Panc1 (cell line): Measurements from ENCODE around the gene GRID2IP. TPM values are rescaled to one million over a fixed set of nuclear protein-coding genes. Genes with fewer than 3 reads are reported as not detected.
"Not testable (repeated sequence)": the region's sequence is repeated elsewhere in the genome, so short reads cannot be mapped to it uniquely, and the experiment has no call there.

Experiments used
- ATAC-seq: fragments of 200-7000 bp; cut with Tn5 transposase; 2 replicates; pipeline ENCODE4 v1.9.1; 2020; ENCODE audit warnings: mild to moderate bottlenecking, moderate library complexity
- BruUV-seq: library from RNA; stranded (reverse); fragments of 400-500 nt; replicated peaks from 2 replicates; lab custom pipeline; 2021; lab: Mats Ljungman, UMichigan
- CTCF ChIA-PET: fragments of 300-600 bp; sonication (Branson Sonifier 250); formaldehyde crosslinking; loops from one replicate; lab custom pipeline; 2022; ENCODE audit warnings: antibody characterized with exemption; lab: Charles Lee
- POLR2A ChIA-PET: fragments of 300-600 bp; sonication (Branson Sonifier 250); formaldehyde crosslinking; loops from one replicate; lab custom pipeline; 2022; ENCODE audit warnings: antibody characterized with exemption; lab: Charles Lee
- DNase-seq: peaks from one replicate; pipeline ENCODE4 v3.0.0-alpha.2; 2010; ENCODE audit warnings: low read depth, low spot score
- H3K27ac ChIP-seq: 2 replicates; pipeline ENCODE4 v1.5.1; 2011; ENCODE audit warnings: mild to moderate bottlenecking, low read length, inconsistent platforms
- H3K27me3 ChIP-seq: fragments of 200-500 bp; sonication (Bioruptor generic); 2 replicates; pipeline ENCODE4 v1.6.0; 2014; ENCODE audit warnings: low read length, inconsistent platforms; ENCODE audit not compliant: control insufficient read depth, insufficient read depth
- H3K36me3 ChIP-seq: fragments of 200-500 bp; sonication (Bioruptor generic); 2 replicates; pipeline ENCODE4 v1.5.1; 2014; ENCODE audit warnings: inconsistent platforms, mild to moderate bottlenecking, low read length, moderate library complexity; ENCODE audit not compliant: control insufficient read depth, insufficient read depth
- H3K4me1 ChIP-seq: 2 replicates; pipeline ENCODE4 v1.5.1; 2011; ENCODE audit warnings: inconsistent platforms, mild to moderate bottlenecking, low read length, moderate library complexity; ENCODE audit not compliant: control insufficient read depth, insufficient read depth
- H3K4me3 ChIP-seq, 2 experiments: 2 replicates each; pipeline ENCODE4 v1.5.1; 2011 to 2012; ENCODE audit warnings: low read depth in 2 of 2, low read length in 2 of 2, mild to moderate bottlenecking in 2 of 2, inconsistent platforms in 1 of 2, moderate library complexity in 1 of 2
- H3K9me3 ChIP-seq: fragments of 200-500 bp; sonication (Bioruptor generic); 2 replicates; pipeline ENCODE4 v1.5.1; 2014; ENCODE audit warnings: low read depth, mild to moderate bottlenecking, inconsistent platforms, low read length, moderate library complexity; ENCODE audit not compliant: control insufficient read depth, insufficient read depth
- CTCF ChIP-seq: fragments of 450-650 bp; IDR thresholded peaks from 2 replicates; pipeline ENCODE4 v1.5.1; 2017; ENCODE audit warnings: mild to moderate bottlenecking
- POLR2AphosphoS5 ChIP-seq: IDR thresholded peaks from 2 replicates; pipeline ENCODE4 v1.6.1; 2012; ENCODE audit warnings: mild to moderate bottlenecking, low read depth, low read length, moderate library complexity
- REST ChIP-seq, 2 experiments: IDR thresholded peaks; 2 replicates each; pipeline ENCODE4 v1.6.1; 2011 to 2012; ENCODE audit warnings: low read depth in 2 of 2, control low read depth in 1 of 2, low read length in 1 of 2, mild to moderate bottlenecking in 1 of 2, moderate library complexity in 1 of 2; ENCODE audit not compliant: insufficient read depth in 1 of 2
- SIN3A ChIP-seq: IDR thresholded peaks from 2 replicates; pipeline ENCODE4 v1.6.1; 2012; ENCODE audit warnings: low read depth, mild to moderate bottlenecking, low read length, moderate library complexity, borderline replicate concordance; ENCODE audit not compliant: insufficient read depth
- TCF7L2 ChIP-seq: IDR thresholded peaks from 2 replicates; pipeline ENCODE4 v1.6.1; 2011; ENCODE audit warnings: mild to moderate bottlenecking, low read depth, low read length, inconsistent platforms
- in situ Hi-C: cut with HindIII; loops from 2 replicates; pipeline ENCODE4 v1.10.0; 2016; ENCODE audit warnings: low sequenced_read_pairs, low pct_unique_long_range_greater_than_20kb
- intact Hi-C: fragments of 100-400 bp; cut with micrococcal nuclease; formaldehyde crosslinking; loops from one replicate; pipeline ENCODE4 v1.10.0; 2022; ENCODE audit not compliant: unreplicated experiment
- total RNA-seq: library from RNA; stranded (reverse); gene quantifications from one replicate; pipeline ENCODE4 v1.2.1, GENCODE V29; 2021; ENCODE audit not compliant: unreplicated experiment

GRID2IP gene
- total RNA-seq, 1 experiment from 2014 or later: 0.13 TPM

- no peaks in the 10 kb centered on the region for H3K27me3 ChIP-seq
- no peaks in the 10 kb centered on the region for H3K4me1 ChIP-seq
- H3K9me3 ChIP-seq: 0 out of 2 replicates have a peak, but pooled peaks cover 6% of the 10 kb centered on the region
- BruUV-seq: no TSS peak
- ATAC-seq (no peak), DNase-seq (no peak)
- ChIA-PET POLR2A (interaction anchor here (0.6 kb wide), 1 partner anchor 11 kb away, joined by 14 read pairs; no protein-coding TSS in a partner anchor), CTCF (no interaction called here)
- intact Hi-C loops: no loop called here
- H3K27ac ChIP-seq: no peak overlapping the region
- peaks cover 30% of the 10 kb centered on the region for H3K36me3 ChIP-seq
- H3K4me3 ChIP-seq: no peak overlapping the region
- TF ChIP-seq TCF7L2: no peak
- TF ChIP-seq SIN3A: no peak
- TF ChIP-seq POLR2AphosphoS5: no peak; the same call in 1 of the 2 replicates
- no peak for TF ChIP-seq REST (IDR thresholded peaks at IDR 0.05; ENCODE audit: insufficient read depth in 1 of 2, low read depth in 2 of 2, low read length in 1 of 2)
- no peak for TF ChIP-seq CTCF
- in situ Hi-C loops: no loop called here
Observed at GRCh38 chr7:6465862-6466261, 85.4 kb downstream of the GRID2IP start.

GRCh38 chr7:6463609-6464008 is 87.7 kb downstream of the GRID2IP start:
- DNase-seq, intact Hi-C loops: not testable (repeated sequence)

DNA sequence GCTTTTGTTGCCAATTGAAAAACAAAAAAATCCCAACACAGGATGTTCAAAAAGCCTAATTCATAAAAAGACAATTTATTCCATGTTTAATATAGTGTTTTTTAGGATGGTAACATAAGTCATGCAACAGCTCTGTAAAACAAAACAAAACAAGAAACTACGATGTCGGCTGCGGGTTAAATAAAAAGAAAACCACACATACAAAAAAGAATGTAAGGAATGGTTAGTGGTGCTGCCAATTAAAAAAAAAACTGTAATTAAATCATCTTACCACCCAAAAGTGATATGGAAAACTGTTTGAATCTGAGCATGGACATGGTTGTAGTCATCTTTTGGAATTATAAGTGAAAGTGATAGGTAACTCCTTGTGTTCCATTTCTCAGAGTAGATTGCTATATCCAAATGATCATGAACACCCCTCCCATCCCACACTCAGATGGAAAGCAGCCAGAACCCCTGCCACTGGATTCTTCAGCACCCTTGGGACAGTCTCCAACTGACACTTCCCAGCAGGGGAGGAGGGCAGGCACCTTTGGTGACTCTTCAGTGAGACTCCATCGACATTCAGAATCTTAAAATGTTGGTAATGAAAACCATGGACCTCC is 89.2 kb downstream of the GRID2IP start:
- H3K27ac ChIP-seq: no peak overlapping the region
- H3K4me3 ChIP-seq: no peak overlapping the region
- H3K36me3 ChIP-seq: peaks cover 29% of the 10 kb centered on the region
- no peaks in the 10 kb centered on the region for H3K4me1 ChIP-seq
- 0 out of 2 replicates have a peak, but pooled peaks cover 4% of the 10 kb centered on the region for H3K9me3 ChIP-seq
- no peak for DNase-seq
- intact Hi-C loops (no loop called here), in situ Hi-C loops (no loop called here)
- CTCF ChIA-PET: no interaction called here
- H3K27me3 ChIP-seq: no peaks in the 10 kb centered on the region
- POLR2A ChIA-PET: no interaction called here
- ATAC-seq: no peak
- no TSS peak for BruUV-seq
- TF ChIP-seq REST (IDR thresholded peaks at IDR 0.05; ENCODE audit: insufficient read depth in 1 of 2, low read depth in 2 of 2, low read length in 1 of 2): no peak
- TF ChIP-seq TCF7L2: no peak
- no peak for TF ChIP-seq SIN3A
- TF ChIP-seq POLR2AphosphoS5: no peak
- no peak for TF ChIP-seq CTCF

More at GRCh38 chr7:6463609-6464008, 87.7 kb downstream of the GRID2IP start:
- CTCF ChIA-PET: interaction anchor here (0.6 kb wide), 1 partner anchor 103 kb away, joined by 7 read pairs; no protein-coding TSS in a partner anchor
- H3K27ac ChIP-seq, H3K27me3 ChIP-seq, H3K9me3 ChIP-seq, ATAC-seq, H3K4me1 ChIP-seq, BruUV-seq, H3K4me3 ChIP-seq, in situ Hi-C loops: not testable (repeated sequence)
- POLR2A ChIA-PET: interaction anchor here (0.6 kb wide), 1 partner anchor 69 kb away, joined by 8 read pairs; no protein-coding TSS in a partner anchor
- peaks cover 30% of the 10 kb centered on the region for H3K36me3 ChIP-seq
